Thoracic aorta (tissue), 2 donors: ENCODE results near the gene IL20RB. TPM values are rescaled to one million over a fixed set of nuclear protein-coding genes. Genes with fewer than 3 reads are reported as not detected.

ENCODE experiments used
- ATAC-seq: fragments of 150-250 bp; one replicate; pipeline ENCODE4 v1.8.0; 2017; ENCODE audit warnings: low read depth; ENCODE audit not compliant: insufficient number of reproducible peaks, low FRiP score
- DNase-seq: peaks from one replicate; pipeline ENCODE4 v3.0.0-alpha.2; 2020; ENCODE audit warnings: low spot score
- H3K27ac ChIP-seq, 2 donors: fragments of 200-600 bp; sonication (generic); 1 replicate in 1 of 2; 2 replicates in 1 of 2; pipeline ENCODE4 v1.5.1; 2016; ENCODE audit warnings: mild to moderate bottlenecking in 2 of 2, moderate library complexity in 2 of 2
- H3K27me3 ChIP-seq: fragments of 200-600 bp; sonication (generic); replicated peaks from 2 replicates; pipeline ENCODE4 v1.6.0; 2016; ENCODE audit warnings: mild to moderate bottlenecking; ENCODE audit not compliant: insufficient read depth
- H3K36me3 ChIP-seq: fragments of 200-600 bp; sonication (generic); one replicate; pipeline ENCODE4 v1.5.1; 2016
- H3K4me1 ChIP-seq, 2 donors: fragments of 200-600 bp; sonication (generic); 1 replicate in 1 of 2; 2 replicates in 1 of 2; pipeline versions ENCODE4 v1.5.1 to v1.6.0; 2016; ENCODE audit warnings: low read depth in 2 of 2, mild to moderate bottlenecking in 1 of 2; ENCODE audit not compliant: control insufficient read depth in 1 of 2
- H3K4me3 ChIP-seq: fragments of 200-600 bp; sonication (generic); 2 replicates; pipeline ENCODE4 v1.5.1; 2016; ENCODE audit warnings: mild to moderate bottlenecking
- H3K9me3 ChIP-seq: fragments of 200-600 bp; sonication (generic); 2 replicates; pipeline ENCODE4 v1.5.1; 2016
- total RNA-seq, 2 donors: library from RNA; depleted of rRNA; stranded (reverse); fragments of >200 nt; gene quantifications; one replicate each; pipeline versions ENCODE4 v1.1.0 to v1.2.3, GENCODE V29; 2016
- TF ChIP-seq, protein P1 (sequence below): fragments of 200-600 bp; sonication (generic); IDR thresholded peaks from one replicate; pipeline ENCODE4 v1.5.1; 2019; ENCODE audit warnings: antibody characterized with exemption

The IL20RB gene
- total RNA-seq, 2 donors from 2014 or later, result 0.71 to 1.6 TPM

DNA sequence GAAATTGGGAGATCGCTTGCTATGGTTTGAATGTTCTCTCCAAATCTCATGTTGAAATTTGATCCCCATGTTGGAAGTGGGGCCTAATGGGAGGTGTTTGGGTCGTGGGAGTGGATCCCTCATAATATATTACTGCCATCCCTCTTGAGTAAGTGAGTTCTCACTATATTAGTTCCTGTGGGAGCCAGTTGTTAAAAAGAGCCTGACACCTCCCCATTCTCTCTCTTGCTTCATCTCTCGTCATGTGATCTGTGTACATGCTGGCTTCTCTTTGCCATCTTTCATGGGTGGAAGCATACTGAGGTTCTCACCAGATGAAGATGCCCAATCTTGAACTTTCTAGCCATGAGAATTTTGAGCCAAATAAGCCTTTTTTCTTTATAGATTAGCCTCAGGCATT is 43.0 kb upstream of the IL20RB start:
- no peaks in the 10 kb centered on the region for H3K9me3 ChIP-seq
- ATAC-seq (no peak), DNase-seq (no peak)
- no peaks in the 10 kb centered on the region for H3K27me3 ChIP-seq
- H3K27ac ChIP-seq, result no peak overlapping the region
- TF ChIP-seq, protein P1, sequence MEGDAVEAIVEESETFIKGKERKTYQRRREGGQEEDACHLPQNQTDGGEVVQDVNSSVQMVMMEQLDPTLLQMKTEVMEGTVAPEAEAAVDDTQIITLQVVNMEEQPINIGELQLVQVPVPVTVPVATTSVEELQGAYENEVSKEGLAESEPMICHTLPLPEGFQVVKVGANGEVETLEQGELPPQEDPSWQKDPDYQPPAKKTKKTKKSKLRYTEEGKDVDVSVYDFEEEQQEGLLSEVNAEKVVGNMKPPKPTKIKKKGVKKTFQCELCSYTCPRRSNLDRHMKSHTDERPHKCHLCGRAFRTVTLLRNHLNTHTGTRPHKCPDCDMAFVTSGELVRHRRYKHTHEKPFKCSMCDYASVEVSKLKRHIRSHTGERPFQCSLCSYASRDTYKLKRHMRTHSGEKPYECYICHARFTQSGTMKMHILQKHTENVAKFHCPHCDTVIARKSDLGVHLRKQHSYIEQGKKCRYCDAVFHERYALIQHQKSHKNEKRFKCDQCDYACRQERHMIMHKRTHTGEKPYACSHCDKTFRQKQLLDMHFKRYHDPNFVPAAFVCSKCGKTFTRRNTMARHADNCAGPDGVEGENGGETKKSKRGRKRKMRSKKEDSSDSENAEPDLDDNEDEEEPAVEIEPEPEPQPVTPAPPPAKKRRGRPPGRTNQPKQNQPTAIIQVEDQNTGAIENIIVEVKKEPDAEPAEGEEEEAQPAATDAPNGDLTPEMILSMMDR, result no peak
- H3K4me1 ChIP-seq, result peaks cover 0 to 9% of the 10 kb centered on the region in 2 donors
- no peak overlapping the region for H3K4me3 ChIP-seq
- no peaks in the 10 kb centered on the region for H3K36me3 ChIP-seq

DNA sequence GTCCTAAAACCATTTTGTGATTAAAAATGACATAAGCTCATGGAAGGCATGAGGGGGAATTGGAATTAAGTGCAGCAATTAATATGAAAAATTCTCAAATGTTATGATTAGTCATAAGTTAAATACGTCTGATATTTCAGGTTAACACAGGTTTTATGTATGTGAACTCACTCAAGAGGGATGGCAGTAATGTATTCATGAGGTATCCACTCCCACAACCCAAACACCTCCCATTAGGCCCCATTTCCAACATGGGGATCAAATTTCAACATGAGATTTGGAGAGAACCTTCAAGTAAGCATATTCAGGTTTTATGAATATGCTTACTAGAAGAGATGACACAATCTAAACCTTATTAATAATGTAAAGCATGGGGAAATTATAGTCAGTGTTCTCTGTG is 41.6 kb upstream of the IL20RB start:
- no peak for DNase-seq
- Histone ChIP-seq H3K4me1 (peaks cover 0 to 9% of the 10 kb centered on the region in 2 donors), H3K9me3 (no peaks in the 10 kb centered on the region), H3K27me3 (no peaks in the 10 kb centered on the region), H3K36me3 (no peaks in the 10 kb centered on the region), H3K4me3 (no peak overlapping the region), H3K27ac (no peak overlapping the region)
- no peak for ATAC-seq
- TF ChIP-seq, protein P1, result no peak

DNA sequence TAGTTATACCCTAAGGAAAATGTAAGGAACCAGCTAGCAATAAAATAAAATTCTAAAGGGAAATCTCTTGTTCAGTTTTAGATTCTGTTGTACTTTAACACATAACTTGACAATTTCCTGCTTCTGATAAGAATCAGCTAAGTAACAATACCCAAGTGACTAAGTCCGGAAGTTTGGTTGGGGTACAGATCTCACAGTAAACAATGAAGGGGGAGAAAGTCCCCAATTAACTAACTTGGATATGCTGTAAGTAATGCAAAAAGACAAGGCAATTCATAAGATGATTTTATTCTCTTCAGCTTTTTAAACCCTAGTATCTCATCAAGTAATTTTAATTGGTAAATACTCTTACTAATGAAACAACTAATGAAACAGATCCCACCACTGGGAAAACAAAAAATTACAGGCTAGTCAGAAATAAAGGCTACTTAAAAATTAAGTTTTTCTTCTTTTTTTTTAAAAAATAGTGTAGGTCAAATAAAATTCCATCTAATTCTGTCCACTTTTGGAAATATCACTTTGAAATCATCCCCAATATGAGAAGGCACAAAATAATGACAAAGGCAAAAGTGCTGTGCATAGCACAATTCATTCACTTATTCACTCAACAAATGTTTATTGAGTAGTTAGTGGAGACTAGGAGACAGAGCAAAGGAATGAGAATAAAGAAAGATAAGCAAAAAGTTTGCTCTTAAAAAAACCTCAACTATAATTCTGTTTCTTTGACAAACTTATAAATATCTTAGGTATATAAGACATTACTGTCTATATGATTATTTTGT is 37.8 kb upstream of the IL20RB start:
- DNase-seq, result no peak
- H3K4me3 ChIP-seq, result no peak overlapping the region
- no peak overlapping the region for H3K27ac ChIP-seq
- no peaks in the 10 kb centered on the region for H3K36me3 ChIP-seq
- H3K9me3 ChIP-seq, result no peaks in the 10 kb centered on the region
- H3K4me1 ChIP-seq, result peaks cover 0 to 16% of the 10 kb centered on the region in 2 donors
- ATAC-seq, result no peak
- H3K27me3 ChIP-seq, result no peaks in the 10 kb centered on the region
- TF ChIP-seq, protein P1, result no peak

DNA sequence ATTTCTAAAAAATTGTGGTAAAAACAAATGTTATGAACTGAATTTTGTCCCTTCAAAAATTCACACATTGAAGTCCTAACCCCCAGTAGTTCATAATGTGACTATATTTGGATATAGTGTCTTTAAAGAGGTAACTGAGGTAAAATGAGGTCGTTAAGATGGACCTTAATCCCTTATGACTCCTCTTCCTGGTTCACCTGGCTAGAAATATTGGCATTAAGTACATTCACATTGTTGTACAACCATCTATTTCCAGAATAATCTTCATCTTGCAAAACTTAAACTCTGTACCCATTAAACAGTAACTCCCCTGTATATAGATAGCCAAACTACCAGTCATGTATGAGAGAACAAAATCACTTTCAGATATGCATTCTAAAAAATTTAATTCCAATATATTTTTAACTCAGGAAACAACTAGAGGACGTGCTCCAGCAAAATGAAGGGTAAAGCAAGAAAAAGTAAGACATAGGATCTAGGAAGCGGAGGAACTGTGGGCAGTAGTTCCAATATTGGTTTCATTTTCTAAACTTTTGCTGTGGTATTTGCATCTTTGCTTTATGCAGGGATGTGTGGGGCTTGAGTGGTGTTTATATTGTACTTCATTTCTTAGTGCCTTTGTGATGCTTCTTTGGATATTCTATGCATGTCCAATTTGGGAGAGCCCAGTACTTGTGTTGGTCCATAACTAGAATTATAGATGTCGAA is 36.7 kb upstream of the IL20RB start:
- no peaks in the 10 kb centered on the region for H3K36me3 ChIP-seq
- DNase-seq, result no peak
- no peaks in the 10 kb centered on the region for H3K27me3 ChIP-seq
- no peaks in the 10 kb centered on the region for H3K9me3 ChIP-seq
- H3K4me1 ChIP-seq, result peaks cover 0 to 16% of the 10 kb centered on the region in 2 donors
- no peak for ATAC-seq
- no peak overlapping the region for H3K4me3 ChIP-seq
- TF ChIP-seq, protein P1, result no peak
- H3K27ac ChIP-seq, result no peak overlapping the region

DNA sequence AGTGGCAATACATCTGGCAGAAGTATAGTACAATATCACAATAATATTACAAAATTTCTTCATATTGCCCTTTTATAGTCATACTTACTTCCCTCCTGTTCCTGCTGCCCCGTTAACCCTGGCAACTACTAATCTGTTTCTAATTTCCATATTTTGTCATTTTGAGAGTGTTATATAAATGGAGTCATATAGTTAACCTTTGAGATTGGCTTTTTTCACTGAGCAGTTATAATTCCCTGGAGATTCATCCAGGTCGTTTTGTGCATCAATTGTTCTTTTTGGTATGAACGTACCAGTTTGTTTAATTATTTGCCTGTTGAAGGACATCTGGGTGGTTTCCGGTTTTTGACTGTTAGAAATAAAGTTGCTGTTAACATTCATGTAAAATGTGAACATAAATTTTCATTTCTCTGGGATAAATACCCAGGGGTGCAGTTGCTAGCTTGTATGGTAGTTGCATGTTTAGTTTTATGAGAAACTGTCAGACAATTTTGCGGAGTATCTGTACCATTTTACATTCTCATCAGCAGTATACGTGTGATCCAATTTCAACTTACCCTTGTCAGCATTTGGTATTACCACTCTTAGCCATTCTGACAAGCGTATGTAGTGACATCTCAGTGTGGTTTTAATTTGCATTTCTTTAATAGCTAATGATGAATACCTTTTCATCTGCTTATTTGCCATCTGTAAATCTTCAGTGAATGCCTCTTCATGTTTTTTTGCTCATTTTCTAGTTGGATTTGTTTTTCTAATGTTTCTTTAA is 32.2 kb upstream of the IL20RB start:
- Histone ChIP-seq H3K36me3 (no peaks in the 10 kb centered on the region), H3K4me3 (no peak overlapping the region), H3K27ac (no peak overlapping the region), H3K4me1 (peaks cover 5 to 12% of the 10 kb centered on the region in 2 donors), H3K9me3 (no peaks in the 10 kb centered on the region), H3K27me3 (no peaks in the 10 kb centered on the region)
- TF ChIP-seq, protein P1, result no peak
- ATAC-seq (no peak), DNase-seq (no peak)
